ENCODE results near the gene MRGPRD.

The MRGPRD gene

GRCh38 chr11:68980776-68981065 lies at the start of gene MRGPRD:
Gene MRGPRD (minus strand): TSS chr11:68980986. CDS start chr11:68980986, 0 bp downstream.
- no peak for DNase-seq

GRCh38 chr11:69030301-69030700 lies 49.5 kb upstream of the MRGPRD start:
- no peak for DNase-seq

- DNase-seq: no peak
Measured at GRCh38 chr11:69027704-69028372, 47.1 kb upstream of the MRGPRD start.

GRCh38 chr11:69024509-69024908 lies 43.7 kb upstream of the MRGPRD start:
- DNase-seq: no peak

- no peak for DNase-seq
Measured at GRCh38 chr11:69022260-69022659, 41.5 kb upstream of the MRGPRD start.

GRCh38 chr11:69018924-69019323 lies 38.1 kb upstream of the MRGPRD start:
- no peak for DNase-seq

GRCh38 chr11:69017951-69018350 lies 37.2 kb upstream of the MRGPRD start:
- no peak for DNase-seq

GRCh38 chr11:69014898-69015549 lies 34.2 kb upstream of the MRGPRD start:
- no peak for DNase-seq

GRCh38 chr11:69014084-69014851 lies 33.5 kb upstream of the MRGPRD start:
- DNase-seq: no peak

- DNase-seq: no peak
Measured at GRCh38 chr11:69013009-69013951, 32.5 kb upstream of the MRGPRD start, which contains the start of gene MRGPRF. Gene MRGPRF (minus strand): TSS chr11:69013246. CDS start chr11:69009901, 3,345 bp downstream.

GRCh38 chr11:69012092-69013008 lies 31.6 kb upstream of the MRGPRD start:
- DNase-seq: no peak

- DNase-seq: no peak
Measured at GRCh38 chr11:69011624-69012091, 30.9 kb upstream of the MRGPRD start.

GRCh38 chr11:69010964-69011623 lies 30.3 kb upstream of the MRGPRD start:
- DNase-seq: peak; percentile 2

- no peak for DNase-seq
Measured at GRCh38 chr11:69010361-69010891, 29.6 kb upstream of the MRGPRD start.

GRCh38 chr11:69009441-69010211 lies 28.8 kb upstream of the MRGPRD start:
- DNase-seq: no peak

- no peak for DNase-seq
Measured at GRCh38 chr11:69008737-69009440, 28.1 kb upstream of the MRGPRD start.

GRCh38 chr11:69007975-69008381 lies 27.2 kb upstream of the MRGPRD start:
- no peak for DNase-seq

- DNase-seq: no peak
Measured at GRCh38 chr11:69006816-69007215, 26.0 kb upstream of the MRGPRD start.

Measured in NCI-H774 (cell line).